Measurements from ENCODE around the gene IZUMO4.

DNA sequence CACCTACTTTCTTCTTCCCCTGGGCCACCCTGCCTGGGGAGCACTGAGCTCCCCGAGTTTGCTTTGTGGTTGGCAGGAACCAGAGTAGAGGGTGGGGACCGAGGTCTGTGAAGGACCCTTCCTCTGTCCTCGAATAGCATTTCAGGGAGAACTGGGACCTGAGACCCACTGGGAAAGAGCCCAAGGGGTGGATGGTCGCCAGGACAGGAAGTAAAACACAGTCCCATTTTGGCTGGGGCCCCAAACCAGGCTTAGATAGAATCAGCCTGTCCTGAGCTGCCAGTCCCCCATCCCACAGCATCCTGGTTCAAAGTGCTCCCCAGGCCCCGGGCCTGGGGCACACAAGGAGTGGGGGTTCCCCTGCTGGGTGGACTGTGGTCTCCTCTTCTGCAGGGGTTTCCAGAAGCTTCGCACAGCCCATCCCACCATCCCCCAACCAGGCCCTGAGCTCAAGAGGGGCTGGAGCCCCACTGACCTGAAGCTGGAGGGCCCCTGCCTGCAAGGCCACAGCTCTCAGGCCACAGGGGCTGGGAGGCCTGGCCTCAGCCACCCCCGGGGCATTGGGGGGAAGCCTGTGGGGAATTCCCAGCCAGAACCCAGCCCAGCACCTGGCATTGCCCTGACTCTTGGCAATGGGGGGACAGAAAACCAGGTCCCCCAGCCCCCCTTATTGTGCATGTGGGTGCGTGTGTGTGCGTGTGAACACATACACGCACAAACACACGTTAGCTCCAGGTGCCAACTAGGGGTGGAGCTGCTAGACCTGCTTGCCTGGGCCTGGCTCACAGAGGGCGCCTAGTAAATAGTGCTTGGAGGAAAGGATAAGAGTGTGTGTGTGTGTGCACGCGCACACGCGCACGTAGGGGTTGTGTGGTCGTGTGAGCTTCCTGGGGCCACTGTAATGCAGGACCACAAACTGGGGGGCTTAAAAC is 44.7 kb upstream of the IZUMO4 start:
- TF ChIP-seq, protein P1, sequence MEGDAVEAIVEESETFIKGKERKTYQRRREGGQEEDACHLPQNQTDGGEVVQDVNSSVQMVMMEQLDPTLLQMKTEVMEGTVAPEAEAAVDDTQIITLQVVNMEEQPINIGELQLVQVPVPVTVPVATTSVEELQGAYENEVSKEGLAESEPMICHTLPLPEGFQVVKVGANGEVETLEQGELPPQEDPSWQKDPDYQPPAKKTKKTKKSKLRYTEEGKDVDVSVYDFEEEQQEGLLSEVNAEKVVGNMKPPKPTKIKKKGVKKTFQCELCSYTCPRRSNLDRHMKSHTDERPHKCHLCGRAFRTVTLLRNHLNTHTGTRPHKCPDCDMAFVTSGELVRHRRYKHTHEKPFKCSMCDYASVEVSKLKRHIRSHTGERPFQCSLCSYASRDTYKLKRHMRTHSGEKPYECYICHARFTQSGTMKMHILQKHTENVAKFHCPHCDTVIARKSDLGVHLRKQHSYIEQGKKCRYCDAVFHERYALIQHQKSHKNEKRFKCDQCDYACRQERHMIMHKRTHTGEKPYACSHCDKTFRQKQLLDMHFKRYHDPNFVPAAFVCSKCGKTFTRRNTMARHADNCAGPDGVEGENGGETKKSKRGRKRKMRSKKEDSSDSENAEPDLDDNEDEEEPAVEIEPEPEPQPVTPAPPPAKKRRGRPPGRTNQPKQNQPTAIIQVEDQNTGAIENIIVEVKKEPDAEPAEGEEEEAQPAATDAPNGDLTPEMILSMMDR (IDR thresholded peaks at IDR 0.05 in 4 of 5, conservative IDR thresholded peaks at IDR 0.05 in 1 of 5), result no peak
- no peak for TF ChIP-seq POLR2A (IDR thresholded peaks at IDR 0.05)

All from gastrocnemius medialis (tissue), 4 donors.